ENCODE data around the gene ZSWIM6. TPM values are rescaled to one million over a fixed set of nuclear protein-coding genes. Genes with fewer than 3 reads are reported as not detected.
"Not testable (repeated sequence)": the region's sequence is repeated elsewhere in the genome, so short reads cannot be mapped to it uniquely, and the experiment has no call there.

The ZSWIM6 gene
- total RNA-seq, 4 donors from 2014 or later: 7.8 to 25.5 (median 21.0) TPM

- TF ChIP-seq POLR2AphosphoS5 (IDR thresholded peaks at IDR 0.05) (peak; percentile 88 to 91 (median 89)), POLR2A (IDR thresholded peaks at IDR 0.05) (no peak), EP300 (IDR thresholded peaks at IDR 0.05; ENCODE audit: low read depth) (peak; percentile 94)
- no peaks in the 10 kb centered on the region for H3K9me3 ChIP-seq
- intact Hi-C loops (cut with DNase I; ENCODE audit: low total_unique reads): loop anchor here (5.0 kb wide), 1 partner anchor 76 kb away; the partner anchor contains the start of gene ZSWIM6
- in situ Hi-C loops (cut with MboI; ENCODE audit: low pct_ligation_motif_present in 1 of 4, low pct_unique_long_range_greater_than_20kb in 1 of 4, low sequenced_read_pairs in 3 of 4): no loop called here
- H3K27ac ChIP-seq: peak overlapping the region; percentile 43 to 79 (median 64)
- H3K36me3 ChIP-seq: no peaks in the 10 kb centered on the region
- no peaks in the 10 kb centered on the region for H3K27me3 ChIP-seq
- peak; percentile 99 for DNase-seq
- peak overlapping the region in 2 of 4 donors; percentile 14 to 26 for H3K4me3 ChIP-seq
- peaks cover 3 to 49% (median 16%) of the 10 kb centered on the region in 4 donors for H3K4me1 ChIP-seq
- 0 to 1% methylated on average over 8 to 28 of the region's 28 CpGs for WGBS, 2 donors (ENCODE audit: low coverage in 1 of 2)
Measured at GRCh38 chr5:61408476-61409168, 76.6 kb downstream of the ZSWIM6 start.

- Histone ChIP-seq H3K4me3 (no peak overlapping the region), H3K27ac (peak overlapping the region; percentile 43 to 79 (median 64)), H3K36me3 (no peaks in the 10 kb centered on the region), H3K9me3 (no peaks in the 10 kb centered on the region), H3K27me3 (no peaks in the 10 kb centered on the region), H3K4me1 (peaks cover 3 to 56% (median 15%) of the 10 kb centered on the region in 4 donors)
- in situ Hi-C loops (cut with MboI; ENCODE audit: low pct_ligation_motif_present in 1 of 4, low pct_unique_long_range_greater_than_20kb in 1 of 4, low sequenced_read_pairs in 3 of 4) (no loop called here), intact Hi-C loops (cut with DNase I; ENCODE audit: low total_unique reads) (loop anchor here (5.0 kb wide), 1 partner anchor 77 kb away; the partner anchor contains the start of gene ZSWIM6)
- DNase-seq: no peak
- TF ChIP-seq POLR2A (IDR thresholded peaks at IDR 0.05): no peak
- no peak for TF ChIP-seq EP300 (IDR thresholded peaks at IDR 0.05; ENCODE audit: low read depth)
- no peak for TF ChIP-seq POLR2AphosphoS5 (IDR thresholded peaks at IDR 0.05)
- no peak for TF ChIP-seq CTCF (IDR thresholded peaks at IDR 0.05)
- WGBS, 2 donors (ENCODE audit: low coverage in 1 of 2): 18 to 41% methylated on average over 2 of the region's 2 CpGs
Measured at GRCh38 chr5:61409568-61409967, 77.5 kb downstream of the ZSWIM6 start.

GRCh38 chr5:61410811-61411210, 78.8 kb downstream of the ZSWIM6 start:
- intact Hi-C loops (cut with DNase I; ENCODE audit: low total_unique reads): no loop called here
- WGBS, 2 donors (ENCODE audit: low coverage in 1 of 2): 56 to 81% methylated on average over 5 of the region's 5 CpGs
- peaks cover 3 to 44% (median 13%) of the 10 kb centered on the region in 4 donors for H3K4me1 ChIP-seq
- H3K27me3 ChIP-seq: no peaks in the 10 kb centered on the region
- no peak for TF ChIP-seq POLR2AphosphoS5 (IDR thresholded peaks at IDR 0.05)
- TF ChIP-seq POLR2A (IDR thresholded peaks at IDR 0.05): no peak
- no peak for TF ChIP-seq CTCF (IDR thresholded peaks at IDR 0.05)
- TF ChIP-seq EP300 (IDR thresholded peaks at IDR 0.05; ENCODE audit: low read depth): no peak
- in situ Hi-C loops (cut with MboI; ENCODE audit: low pct_ligation_motif_present in 1 of 4, low pct_unique_long_range_greater_than_20kb in 1 of 4, low sequenced_read_pairs in 3 of 4): no loop called here
- peak overlapping the region in 2 of 4 donors; percentile 6 to 79 for H3K27ac ChIP-seq
- no peak for DNase-seq
- H3K36me3 ChIP-seq: no peaks in the 10 kb centered on the region
- H3K4me3 ChIP-seq: no peak overlapping the region
- H3K9me3 ChIP-seq: no peaks in the 10 kb centered on the region

- Histone ChIP-seq H3K9me3 (no peaks in the 10 kb centered on the region), H3K36me3 (no peaks in the 10 kb centered on the region), H3K27ac (peak overlapping the region in 1 of 4 donors; percentile 2), H3K4me3 (no peak overlapping the region), H3K4me1 (peaks cover 11 to 52% (median 19%) of the 10 kb centered on the region in 4 donors), H3K27me3 (no peaks in the 10 kb centered on the region)
- no peak for TF ChIP-seq POLR2A (IDR thresholded peaks at IDR 0.05)
- TF ChIP-seq CTCF (IDR thresholded peaks at IDR 0.05): no peak
- no peak for TF ChIP-seq POLR2AphosphoS5 (IDR thresholded peaks at IDR 0.05)
- no peak for TF ChIP-seq EP300 (IDR thresholded peaks at IDR 0.05; ENCODE audit: low read depth)
- intact Hi-C loops (cut with DNase I; ENCODE audit: low total_unique reads): no loop called here
- WGBS, 2 donors (ENCODE audit: low coverage in 1 of 2): 77 to 86% methylated on average over 2 of the region's 2 CpGs
- no peak for DNase-seq
- in situ Hi-C loops (cut with MboI; ENCODE audit: low pct_ligation_motif_present in 1 of 4, low pct_unique_long_range_greater_than_20kb in 1 of 4, low sequenced_read_pairs in 3 of 4): no loop called here
Measured at GRCh38 chr5:61412361-61412760, 80.3 kb downstream of the ZSWIM6 start.

- peaks cover 9 to 50% (median 21%) of the 10 kb centered on the region in 4 donors for H3K4me1 ChIP-seq
- H3K27me3 ChIP-seq; in situ Hi-C loops (cut with MboI; ENCODE audit: low pct_ligation_motif_present in 1 of 4, low pct_unique_long_range_greater_than_20kb in 1 of 4, low sequenced_read_pairs in 3 of 4); DNase-seq; H3K36me3 ChIP-seq; H3K4me3 ChIP-seq; intact Hi-C loops (cut with DNase I; ENCODE audit: low total_unique reads); H3K9me3 ChIP-seq; H3K27ac ChIP-seq: not testable (repeated sequence)
- WGBS, 2 donors (ENCODE audit: low coverage in 1 of 2): 92 to 100% methylated on average over 1 to 2 of the region's 2 CpGs
Measured at GRCh38 chr5:61413205-61413604, 81.1 kb downstream of the ZSWIM6 start.

Data from transverse colon (tissue), 4 donors.